HG02884 (cell line): ENCODE results near the gene ZNF319.

Source experiments
- ATAC-seq: cut with Tn5 transposase; IDR thresholded peaks from one replicate; pipeline ENCODE4 v1.9.1; 2021; ENCODE audit warnings: mild to moderate bottlenecking, moderate library complexity; ENCODE audit not compliant: unreplicated experiment

The ZNF319 gene

GRCh38 chr16:57999971-58000705 is at the start of gene ZNF319:
ZNF319 (minus strand) TSS chr16:58000672; CDS start chr16:57998265, 2,407 bp downstream.
- peak; percentile 18 for ATAC-seq

GRCh38 chr16:58049232-58050185 is 49.0 kb upstream of the ZNF319 start:
- ATAC-seq, result no peak

- ATAC-seq, result no peak
Observed at GRCh38 chr16:58048494-58049231, 48.2 kb upstream of the ZNF319 start.

- ATAC-seq, result no peak
Observed at GRCh38 chr16:58047557-58048348, 47.3 kb upstream of the ZNF319 start.

- ATAC-seq, result no peak
Observed at GRCh38 chr16:58046936-58047335, 46.5 kb upstream of the ZNF319 start.

GRCh38 chr16:58046054-58046881 is 45.8 kb upstream of the ZNF319 start:
- ATAC-seq, result no peak

- no peak for ATAC-seq
Observed at GRCh38 chr16:58045096-58045495, 44.6 kb upstream of the ZNF319 start.

- no peak for ATAC-seq
Observed at GRCh38 chr16:58044266-58045019, 44.0 kb upstream of the ZNF319 start.

GRCh38 chr16:58043571-58044155 is 43.2 kb upstream of the ZNF319 start:
- no peak for ATAC-seq

- no peak for ATAC-seq
Observed at GRCh38 chr16:58042886-58043515, 42.5 kb upstream of the ZNF319 start.

- no peak for ATAC-seq
Observed at GRCh38 chr16:58042001-58042885, 41.8 kb upstream of the ZNF319 start.

GRCh38 chr16:58041628-58041955 is 41.1 kb upstream of the ZNF319 start:
- ATAC-seq, result no peak

GRCh38 chr16:58040945-58041627 is 40.6 kb upstream of the ZNF319 start:
- ATAC-seq, result no peak

GRCh38 chr16:58040496-58040846 is 40.0 kb upstream of the ZNF319 start:
- ATAC-seq, result no peak

GRCh38 chr16:58039829-58040495 is 39.5 kb upstream of the ZNF319 start:
- ATAC-seq, result no peak

- ATAC-seq, result no peak
Observed at GRCh38 chr16:58038219-58038641, 37.8 kb upstream of the ZNF319 start.
